GDM1 (cell line): Measurements from ENCODE around the gene GEMIN4.
"Not testable (repeated sequence)": the region's sequence is repeated elsewhere in the genome, so short reads cannot be mapped to it uniquely, and the experiment has no call there.

Experiments used
- DNase-seq: peaks from one replicate; lab custom pipeline; 2025; lab: John Stamatoyannopoulos, UW

GEMIN4 gene

DNA sequence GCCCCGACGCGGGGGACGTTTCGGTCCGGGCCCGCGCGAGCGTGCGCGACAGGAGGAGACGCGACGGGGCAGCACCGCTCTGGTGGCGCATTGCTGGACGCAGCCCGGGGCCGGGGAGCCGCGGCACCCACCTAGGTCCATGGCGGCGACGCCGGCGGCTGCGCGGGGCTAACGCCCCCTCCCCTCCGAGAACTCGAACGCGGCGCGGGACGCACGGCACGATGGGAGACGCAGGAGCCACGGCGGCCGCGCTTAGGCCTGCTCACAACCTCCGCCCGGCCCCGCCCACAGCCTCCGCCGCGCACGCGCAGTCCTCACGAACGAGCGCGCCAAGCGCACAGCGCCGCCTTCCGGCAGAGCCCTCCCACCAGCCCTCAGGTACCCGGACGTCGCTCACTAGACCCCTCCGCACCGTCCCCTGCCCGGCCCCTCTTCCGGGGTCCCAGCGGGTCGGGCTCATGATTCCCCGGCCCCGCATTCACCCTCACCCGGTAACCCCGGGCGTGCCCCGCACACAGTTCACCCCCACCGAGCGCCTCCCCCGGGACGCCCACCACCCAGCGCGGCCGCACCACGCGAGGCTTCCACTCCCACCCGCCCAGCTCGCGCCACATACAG is at the start of gene GEMIN4:
TSS of gene GEMIN4 (minus strand) at position 263 of the 618 bp plus-strand sequence. CDS start at position 141, 122 bp downstream.
- peak; percentile 93 for DNase-seq

DNA sequence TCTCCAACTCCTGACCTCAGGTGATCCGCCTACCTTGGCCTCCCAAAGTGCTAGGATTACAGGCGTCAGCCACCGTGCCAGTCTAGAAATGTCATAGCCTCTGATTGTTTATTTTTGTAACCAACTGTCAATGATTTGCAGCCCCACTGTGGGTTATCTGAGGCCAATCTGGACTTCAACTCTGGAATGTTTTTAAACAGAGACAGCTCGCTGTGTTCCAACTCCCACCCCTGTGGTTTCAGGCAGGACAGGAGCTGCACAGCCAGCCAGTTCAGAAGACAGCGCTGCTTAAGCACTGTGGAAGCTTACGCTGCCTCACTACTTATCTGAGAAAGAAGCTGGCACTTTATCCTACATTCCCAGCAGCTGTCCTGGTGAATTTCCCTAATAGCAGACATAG is 49.6 kb upstream of the GEMIN4 start:
- DNase-seq: no peak

DNA sequence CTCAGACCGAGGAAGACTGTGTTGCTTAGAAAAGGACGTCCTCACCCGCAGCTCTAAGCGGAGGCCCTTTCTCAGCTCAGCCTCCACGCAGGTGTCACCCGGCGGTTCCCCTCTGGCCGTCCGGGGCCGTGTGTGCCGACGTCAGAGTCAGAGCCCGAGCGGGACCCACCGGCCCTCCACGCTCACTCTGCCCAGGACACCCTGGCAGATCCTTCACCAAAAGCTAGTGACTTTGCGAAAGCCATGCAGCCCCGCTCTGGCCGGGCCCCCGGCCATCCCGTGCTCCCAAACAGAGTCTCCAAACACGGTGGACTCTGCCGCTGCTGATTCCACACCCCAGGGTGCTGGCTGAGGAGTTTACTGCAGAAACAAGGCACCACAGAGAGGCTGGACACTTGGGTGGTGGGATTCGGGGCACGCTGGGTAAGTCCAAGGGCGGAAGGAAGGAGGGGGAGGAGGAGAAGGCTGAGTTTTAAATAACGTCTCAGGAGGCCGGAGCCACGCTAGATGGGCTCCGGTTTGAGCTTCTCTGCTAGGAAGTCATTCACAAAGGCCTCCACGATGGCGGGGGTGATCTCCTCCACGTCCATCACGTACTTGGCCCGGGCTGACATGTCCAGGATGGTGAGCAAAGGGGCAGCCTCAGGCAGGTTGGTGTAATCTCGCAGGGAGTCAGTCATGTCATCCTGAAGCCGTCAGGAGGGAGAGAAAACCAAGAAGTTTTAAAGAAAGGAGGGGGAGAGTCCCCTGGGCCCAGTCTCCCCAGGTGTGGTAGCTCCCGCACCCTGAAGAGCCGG is 48.6 kb upstream of the GEMIN4 start:
- DNase-seq: no peak

DNA sequence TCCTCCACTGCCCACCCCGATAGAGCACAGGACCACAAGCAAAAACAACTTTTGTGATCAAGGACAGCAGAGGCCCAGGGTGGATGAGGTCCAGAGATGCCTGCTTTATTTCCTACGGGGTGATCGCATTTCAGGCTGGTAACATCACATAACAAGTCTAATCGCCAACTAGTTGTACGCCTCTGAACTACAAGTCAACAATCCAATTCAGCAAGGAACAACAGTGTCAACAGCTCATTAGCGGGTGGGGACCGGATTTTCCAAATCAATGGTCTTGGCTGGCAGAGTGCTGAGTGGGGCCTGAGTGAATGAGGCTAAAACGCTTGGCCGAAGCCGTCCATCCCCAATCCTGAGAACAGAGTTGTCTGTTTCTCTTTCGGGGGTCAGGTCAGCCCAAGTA is 47.2 kb upstream of the GEMIN4 start:
- no peak for DNase-seq

DNA sequence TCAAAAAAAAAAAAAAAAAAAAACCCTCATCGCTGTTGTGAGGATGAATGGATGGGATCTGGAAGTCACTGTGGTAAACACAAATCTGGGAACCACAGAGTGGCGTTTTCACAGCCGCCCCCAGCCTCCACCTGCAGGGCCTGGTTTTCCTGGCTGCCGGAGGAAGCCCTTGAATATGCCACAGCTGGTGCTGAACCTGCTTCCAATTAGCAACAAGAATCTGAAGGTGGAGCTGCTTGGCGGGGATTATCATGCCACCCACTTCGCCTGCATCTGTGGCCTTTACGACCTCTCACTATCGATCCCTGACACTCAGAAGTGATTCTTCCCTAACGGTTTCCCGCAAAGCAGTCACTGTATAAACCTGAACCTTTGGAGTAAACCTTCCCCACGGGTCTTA is 46.2 kb upstream of the GEMIN4 start:
- DNase-seq: no peak

DNA sequence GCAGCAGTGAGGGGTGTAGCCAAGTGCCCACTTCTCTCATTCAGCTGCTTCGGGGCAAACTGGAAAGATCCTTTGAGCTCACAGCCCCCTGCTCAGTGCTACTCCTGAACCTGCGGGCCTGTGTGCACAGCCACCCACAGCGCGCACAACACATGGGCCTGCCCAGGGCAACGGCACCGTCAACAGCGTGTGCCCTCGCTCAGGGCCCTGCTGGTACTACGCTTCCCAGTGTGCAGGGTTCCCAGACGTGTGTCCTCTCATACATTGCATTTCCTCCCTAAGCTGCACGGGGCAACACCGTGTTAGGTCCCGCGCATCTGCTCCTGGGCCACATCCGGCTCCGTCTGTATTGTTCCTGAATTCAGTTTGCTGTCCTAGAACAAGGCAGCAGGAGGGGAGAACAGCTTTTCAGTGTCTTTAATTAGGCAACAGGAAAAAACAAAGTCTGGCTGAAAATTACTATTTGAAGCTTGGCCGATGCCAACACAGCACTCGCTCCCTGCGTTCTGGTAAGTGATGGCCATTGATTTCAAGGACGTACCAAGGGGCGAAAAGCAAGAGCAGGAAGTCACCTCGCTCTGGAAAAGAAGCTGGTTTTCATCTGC is 45.3 kb upstream of the GEMIN4 start:
- no peak for DNase-seq

DNA sequence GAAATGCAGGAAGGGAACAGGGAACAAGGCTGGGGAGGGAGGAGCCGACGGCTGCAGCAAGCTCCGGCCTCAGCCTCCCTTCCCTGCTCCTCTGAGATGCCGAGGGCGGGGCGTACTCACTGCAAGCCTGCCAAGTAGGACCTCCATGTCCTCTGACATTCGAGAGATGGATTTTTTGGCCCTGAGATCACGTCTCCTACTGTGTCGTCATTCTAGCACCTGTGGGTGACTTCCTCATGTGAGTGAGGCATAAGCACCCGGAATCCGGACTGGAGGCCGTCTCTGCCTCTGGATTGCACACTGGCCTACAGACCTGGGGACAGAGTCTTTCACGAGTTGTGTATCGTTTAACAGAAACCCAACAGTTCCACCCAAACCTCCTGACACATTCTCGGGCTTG is 44.5 kb upstream of the GEMIN4 start:
- DNase-seq: no peak

DNA sequence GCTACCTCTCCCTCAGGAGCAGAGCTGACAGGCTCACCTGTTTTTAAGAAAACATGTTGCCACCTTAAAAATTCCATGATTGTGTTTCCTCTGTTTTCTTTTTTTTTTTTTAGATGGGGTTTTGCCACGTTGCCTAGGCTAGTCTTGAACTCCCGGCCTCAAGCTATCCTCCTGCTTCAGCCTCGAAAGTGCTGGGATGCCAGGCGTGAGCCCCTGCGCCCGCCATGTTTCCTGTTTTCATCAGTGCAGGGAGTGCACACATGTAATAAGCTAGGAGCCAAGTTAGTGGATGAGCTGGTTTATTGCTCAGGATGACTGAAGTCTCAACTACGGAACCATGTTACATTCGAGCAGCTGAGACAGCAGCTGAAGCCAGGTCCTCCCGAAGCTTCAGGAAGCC is 43.7 kb upstream of the GEMIN4 start:
- no peak for DNase-seq

DNA sequence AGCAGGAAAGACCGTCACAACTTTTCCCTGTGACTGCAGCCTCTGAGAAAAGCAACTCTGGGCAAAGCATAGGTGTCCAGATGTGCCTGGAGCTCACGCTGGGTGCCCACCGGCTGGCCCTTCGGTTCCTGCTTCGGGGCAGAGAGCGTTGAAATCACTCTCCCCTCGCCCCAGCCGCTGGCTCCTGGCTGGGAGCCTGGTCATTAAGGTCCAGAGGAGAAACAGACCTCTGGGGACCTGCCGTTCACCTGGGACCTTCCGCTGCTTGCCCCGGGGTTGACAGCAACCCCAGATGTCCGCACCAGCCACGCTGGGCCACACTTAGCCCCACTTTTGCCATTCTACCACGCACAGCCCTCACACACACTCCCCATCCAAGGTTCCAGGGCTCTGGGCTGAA is 43.2 kb upstream of the GEMIN4 start:
- no peak for DNase-seq

DNA sequence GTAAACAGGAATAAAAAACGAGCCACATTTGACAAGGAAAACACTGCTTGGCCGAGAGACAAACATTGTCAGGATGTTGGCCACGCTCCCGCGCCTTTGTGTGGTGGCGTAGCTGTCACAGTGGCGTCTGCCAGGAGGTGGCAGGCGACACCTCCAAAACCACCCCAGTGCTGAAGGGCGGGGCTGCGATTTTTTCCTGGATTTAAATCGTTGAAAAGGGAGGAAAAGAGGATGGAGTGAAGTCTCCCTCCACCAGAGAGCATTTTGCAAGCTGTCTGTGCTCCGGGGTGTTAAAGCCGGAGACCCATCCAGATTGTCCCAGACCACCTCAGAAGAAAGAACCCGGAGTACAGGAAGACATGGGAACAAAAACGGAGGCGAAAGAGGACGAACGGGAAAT is 42.8 kb upstream of the GEMIN4 start:
- no peak for DNase-seq

DNA sequence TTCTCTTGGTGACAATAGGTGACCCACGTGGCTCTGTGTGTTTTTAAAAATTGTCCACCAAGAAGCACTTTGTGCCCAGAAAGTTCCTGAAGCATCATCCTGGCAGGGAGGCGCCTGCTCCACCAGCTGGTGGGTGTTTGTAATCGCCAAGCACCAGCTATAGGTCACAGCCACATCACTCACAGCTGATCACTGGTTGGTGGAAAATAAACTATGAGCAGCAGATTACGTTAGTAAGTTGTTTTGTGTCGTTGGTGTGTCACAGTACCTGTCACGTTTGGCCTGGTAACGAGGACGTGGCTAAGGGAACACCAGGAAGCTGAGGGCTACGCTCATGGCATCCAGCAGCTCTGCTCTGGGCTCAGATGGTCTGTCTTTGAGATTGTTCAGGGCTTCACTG is 40.2 kb upstream of the GEMIN4 start:
- DNase-seq: no peak

DNA sequence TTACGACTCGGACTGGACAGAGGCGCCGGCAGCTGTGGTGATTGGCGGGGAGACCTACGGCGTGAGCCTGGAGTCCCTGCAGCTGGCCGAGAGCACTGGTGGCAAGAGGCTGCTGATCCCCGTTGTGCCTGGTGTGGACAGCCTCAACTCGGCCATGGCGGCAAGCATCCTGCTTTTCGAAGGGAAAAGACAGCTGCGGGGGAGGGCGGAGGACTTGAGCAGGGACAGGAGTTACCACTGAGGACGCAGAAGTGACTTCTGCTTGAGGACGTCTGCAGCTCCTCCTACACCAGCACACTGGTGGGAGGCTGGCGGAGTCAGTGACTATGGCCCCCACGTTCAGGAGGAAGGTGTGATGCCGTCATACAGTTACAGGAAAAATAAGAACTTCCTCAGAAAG is 39.8 kb upstream of the GEMIN4 start:
- no peak for DNase-seq

DNA sequence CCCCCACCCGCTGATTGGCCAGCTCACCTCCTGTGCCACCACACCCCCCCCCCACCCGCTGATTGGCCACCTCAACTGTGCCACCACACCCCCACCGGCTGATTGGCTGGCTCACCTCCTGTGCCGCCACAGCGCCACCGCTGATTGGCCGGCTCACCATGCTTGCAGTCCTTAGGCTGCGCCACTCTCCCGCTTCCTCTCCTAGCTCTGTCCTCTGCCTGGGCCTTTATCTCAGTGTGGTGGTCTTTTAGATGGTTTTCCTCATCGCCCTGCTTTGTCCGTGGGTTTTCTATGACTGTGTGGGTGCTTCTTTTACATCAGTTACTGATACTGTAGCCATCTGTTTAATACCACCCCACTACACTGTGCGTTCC is 38.8 kb upstream of the GEMIN4 start:
- DNase-seq: not testable (repeated sequence)

DNA sequence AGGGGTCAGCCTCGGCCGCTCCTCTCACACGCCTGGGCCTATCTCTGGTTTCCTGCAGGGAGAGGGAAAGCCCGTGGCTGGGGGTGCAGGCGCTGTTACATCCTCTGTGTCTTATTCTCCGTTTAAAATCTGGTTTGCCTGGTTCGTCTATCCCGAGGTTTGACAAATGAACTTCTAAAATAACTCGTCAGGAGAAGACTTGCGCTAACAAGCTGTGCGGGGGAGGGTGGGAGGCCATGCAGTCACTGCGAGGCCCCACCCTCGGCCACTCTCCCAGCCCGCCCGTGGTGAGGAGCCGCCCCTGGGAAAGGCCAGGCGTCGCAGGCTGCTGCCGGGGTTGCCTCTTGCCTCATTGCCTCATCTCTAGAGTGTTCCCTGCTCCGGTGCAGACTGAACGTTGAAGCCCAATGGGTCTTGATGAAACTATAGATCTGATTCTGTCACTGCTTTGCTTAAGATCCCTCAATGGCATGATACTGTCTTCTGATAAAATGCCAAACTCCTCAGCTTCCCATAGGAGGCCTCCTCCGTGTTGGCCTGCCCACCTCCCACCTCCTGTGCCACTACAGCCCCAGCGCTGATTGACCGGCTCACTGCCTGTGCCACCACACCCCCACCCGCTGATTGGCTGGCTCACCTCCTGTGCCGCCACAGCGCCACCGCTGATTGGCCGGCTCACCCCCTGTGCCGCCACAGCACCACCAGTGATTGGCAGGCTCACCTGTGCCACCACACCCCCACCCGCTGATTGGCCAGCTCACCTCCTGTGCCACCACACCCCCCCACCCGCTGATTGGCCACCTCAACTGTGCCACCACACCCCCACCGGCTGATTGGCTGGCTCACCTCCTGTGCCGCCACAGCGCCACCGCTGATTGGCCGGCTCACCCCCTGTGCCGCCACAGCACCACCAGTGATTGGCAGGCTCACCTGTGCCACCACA is 38.1 kb upstream of the GEMIN4 start:
- DNase-seq: not testable (repeated sequence)

DNA sequence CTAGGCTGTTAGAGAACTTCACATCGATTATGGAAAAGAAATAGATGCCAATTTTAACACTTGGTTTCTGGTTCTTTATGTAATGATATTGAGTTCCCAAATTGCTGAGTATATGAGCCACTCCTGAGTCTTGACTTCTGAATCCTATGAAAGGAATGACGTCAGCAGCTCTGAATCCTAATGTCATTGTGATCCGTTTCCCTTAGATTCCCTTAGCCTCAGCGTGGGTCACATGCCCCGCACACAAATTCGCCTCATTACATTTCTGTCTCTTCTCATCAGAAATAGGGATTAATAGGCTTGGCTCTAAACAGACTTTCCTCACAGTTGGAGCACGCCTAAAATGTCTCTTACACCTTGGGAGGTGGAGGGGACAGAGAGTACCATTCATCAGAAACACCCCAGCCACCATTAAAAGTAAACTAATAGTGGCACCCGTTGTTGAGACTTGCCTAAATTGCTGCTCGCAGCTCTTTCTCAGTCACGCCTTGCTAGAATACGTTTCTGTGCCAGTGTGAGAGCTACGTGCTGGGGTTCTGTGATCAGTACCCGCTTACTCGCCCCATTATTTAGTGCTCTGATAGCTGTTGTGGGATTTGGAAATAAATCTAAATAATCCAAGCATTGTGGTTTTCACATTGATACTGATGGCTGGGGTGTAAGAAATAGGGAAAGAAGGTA is 37.2 kb upstream of the GEMIN4 start:
- DNase-seq: no peak

DNA sequence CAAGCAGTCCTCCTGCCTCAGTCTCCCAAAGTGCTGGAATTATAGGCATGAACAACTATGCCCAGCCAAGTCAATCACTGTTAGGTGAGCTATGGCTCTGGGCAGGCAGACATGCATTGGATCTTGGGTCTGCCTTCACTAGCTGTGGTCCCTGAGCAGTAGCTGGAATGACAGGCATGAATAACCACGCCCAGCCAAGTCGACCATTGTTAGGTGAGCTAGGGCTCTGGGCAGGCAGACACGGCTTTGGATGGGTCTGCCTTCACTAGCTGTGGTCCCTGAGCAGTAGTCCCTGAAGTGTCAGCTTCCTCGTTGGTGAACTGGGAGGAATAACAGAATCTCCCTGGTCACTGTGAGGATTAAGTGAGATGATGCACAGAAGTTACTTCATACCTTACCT is 36.5 kb upstream of the GEMIN4 start:
- DNase-seq: no peak

DNA sequence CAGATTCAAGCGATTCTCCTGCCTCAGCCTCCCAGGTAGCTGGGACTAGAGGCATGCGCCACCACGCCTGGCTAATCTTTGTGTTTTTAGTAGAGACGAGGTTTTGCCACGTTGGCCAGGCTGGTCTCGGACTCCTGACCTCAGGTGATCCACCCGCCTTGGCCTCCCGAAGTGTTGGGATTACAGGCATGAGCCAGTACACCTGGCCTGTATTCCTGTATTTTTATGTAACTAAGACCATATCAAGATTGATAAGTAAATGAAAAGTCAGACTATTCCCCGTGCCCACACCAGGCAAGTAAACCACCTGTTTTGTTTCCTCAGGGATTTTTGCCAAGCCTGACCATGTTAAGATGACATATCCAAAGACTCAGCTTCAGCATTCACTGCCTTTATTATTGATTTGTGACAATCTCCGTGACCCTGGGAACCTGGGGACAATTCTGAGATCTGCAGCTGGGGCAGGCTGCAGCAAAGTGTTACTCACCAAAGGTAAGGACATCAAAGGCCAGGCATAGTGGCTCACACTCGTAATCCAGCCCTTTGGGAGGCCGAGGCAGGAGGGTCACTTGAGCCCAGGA is 35.7 kb upstream of the GEMIN4 start:
- no peak for DNase-seq

DNA sequence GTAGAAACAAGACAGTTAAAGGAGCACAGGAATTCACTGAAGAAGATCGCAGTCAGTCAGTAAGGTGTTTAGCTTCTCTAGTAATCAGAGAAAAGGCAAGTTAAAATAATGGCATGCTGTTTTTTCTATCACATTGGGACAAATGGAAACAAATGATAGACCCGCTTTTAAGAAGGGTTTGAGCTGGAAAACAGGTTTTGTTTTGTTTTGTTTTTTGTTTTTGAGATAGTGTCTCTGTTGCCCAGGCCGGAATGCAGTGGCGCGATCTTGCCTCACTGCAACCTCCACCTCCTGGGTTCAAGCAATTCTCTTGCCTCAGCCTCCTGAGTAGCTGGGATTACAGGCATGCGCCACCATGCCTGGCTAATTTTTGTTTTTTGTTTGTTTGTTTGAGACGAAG is 33.8 kb upstream of the GEMIN4 start:
- not testable (repeated sequence) for DNase-seq

DNA sequence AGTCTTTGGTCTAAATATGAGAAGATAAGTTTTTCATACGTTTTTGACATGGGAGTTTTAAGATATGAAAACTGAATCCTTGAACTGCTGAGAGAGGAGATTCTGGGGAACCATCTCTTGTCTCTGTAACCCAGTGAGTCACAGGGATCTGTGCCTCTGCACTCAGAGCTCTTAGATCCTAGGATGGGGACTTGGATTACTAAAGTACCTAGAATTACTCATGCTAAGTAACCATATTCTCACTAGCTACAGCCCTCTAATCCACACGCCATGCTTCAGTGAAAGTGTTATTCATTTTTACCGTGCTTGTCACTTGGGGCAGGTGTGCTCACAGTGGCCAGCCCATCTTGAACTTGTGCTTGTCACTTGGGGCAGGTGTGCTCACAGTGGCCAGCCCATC is 32.1 kb upstream of the GEMIN4 start:
- no peak for DNase-seq

DNA sequence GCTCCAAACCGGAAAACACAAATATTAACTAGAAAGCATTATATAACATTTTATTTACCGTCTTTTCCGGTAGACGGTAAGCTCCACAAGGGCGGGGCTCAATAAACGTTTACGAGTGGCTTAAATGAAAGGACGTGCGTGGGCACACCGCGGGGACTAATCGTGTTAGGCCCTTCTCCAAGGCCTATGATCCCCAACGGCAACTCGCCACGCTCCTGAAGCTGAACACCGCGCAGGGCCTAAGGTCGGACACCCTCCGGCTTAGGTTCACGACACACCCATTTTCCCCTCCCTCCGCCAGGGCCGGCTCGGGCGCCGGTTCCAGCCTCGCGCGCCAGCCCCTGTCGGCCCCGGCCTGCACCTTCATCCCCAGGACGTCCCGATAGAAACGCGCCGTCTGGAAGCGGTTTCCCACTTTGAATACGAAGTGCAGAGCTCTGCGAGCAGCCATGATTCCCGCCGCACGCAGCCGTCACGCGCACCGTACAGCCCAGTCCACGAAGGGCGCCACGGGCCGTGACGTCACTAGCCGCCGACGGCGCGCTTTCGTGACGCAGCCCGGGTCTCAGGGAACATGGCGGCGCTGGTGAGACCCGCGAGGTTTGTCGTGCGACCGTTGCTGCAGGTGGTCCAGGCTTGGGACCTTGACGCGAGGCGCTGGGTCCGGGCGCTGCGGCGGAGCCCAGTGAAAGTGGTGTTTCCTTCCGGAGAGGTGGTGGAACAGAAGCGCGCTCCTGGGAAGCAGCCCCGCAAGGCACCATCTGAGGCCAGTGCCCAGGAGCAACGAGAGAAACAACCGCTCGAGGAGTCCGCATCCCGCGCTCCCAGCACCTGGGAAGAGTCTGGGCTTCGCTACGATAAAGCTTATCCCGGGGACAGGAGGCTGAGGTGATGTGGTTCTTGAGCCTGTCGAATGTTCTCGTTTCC is 30.0 kb upstream of the GEMIN4 start, which contains the start of the genes GLOD4 and MRM3:
TSS of gene GLOD4 (minus strand) at position 476 of the 927 bp plus-strand sequence. CDS start at position 451, 25 bp downstream.
TSS of gene MRM3 (plus strand) at position 549 of the 927 bp plus-strand sequence. CDS start at position 575, 26 bp downstream.
- DNase-seq: peak; percentile 91
